GM19455 (cell line): ENCODE results near the gene ZNF579.
"Not testable (repeated sequence)": the region's sequence is repeated elsewhere in the genome, so short reads cannot be mapped to it uniquely, and the experiment has no call there.

ENCODE experiments used
- ATAC-seq: cut with Tn5 transposase; IDR thresholded peaks from one replicate; pipeline ENCODE4 v1.9.1; 2021; ENCODE audit not compliant: unreplicated experiment

ZNF579 gene

DNA sequence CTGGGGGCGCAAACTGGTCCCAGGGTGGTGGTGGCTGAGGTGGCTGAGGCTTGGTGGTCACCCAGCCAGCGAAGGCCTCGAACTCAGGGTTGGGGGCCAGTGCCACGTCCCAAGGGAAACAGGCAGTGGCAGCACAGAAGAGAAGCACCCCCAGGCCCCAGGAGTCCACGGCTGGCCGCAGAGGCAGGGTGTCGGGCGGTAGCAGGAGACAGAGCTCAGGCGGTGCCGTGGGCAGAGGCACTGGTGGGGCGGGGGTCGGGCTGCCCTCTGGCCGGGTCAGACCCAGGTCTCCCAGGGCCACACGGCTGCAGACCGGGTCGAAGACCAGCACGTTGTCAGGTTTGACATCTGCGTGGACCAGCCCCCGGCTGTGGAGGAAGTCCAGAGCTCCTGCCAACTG is 39.6 kb downstream of the ZNF579 start:
- ATAC-seq: no peak

- ATAC-seq: no peak
Observed at GRCh38 chr19:55540619-55541018, 40.0 kb downstream of the ZNF579 start.

GRCh38 chr19:55539090-55539984 is 41.3 kb downstream of the ZNF579 start:
- ATAC-seq: no peak

GRCh38 chr19:55538132-55538531 is 42.5 kb downstream of the ZNF579 start:
- ATAC-seq: no peak

- no peak for ATAC-seq
Observed at GRCh38 chr19:55537741-55538111, 42.9 kb downstream of the ZNF579 start.

DNA sequence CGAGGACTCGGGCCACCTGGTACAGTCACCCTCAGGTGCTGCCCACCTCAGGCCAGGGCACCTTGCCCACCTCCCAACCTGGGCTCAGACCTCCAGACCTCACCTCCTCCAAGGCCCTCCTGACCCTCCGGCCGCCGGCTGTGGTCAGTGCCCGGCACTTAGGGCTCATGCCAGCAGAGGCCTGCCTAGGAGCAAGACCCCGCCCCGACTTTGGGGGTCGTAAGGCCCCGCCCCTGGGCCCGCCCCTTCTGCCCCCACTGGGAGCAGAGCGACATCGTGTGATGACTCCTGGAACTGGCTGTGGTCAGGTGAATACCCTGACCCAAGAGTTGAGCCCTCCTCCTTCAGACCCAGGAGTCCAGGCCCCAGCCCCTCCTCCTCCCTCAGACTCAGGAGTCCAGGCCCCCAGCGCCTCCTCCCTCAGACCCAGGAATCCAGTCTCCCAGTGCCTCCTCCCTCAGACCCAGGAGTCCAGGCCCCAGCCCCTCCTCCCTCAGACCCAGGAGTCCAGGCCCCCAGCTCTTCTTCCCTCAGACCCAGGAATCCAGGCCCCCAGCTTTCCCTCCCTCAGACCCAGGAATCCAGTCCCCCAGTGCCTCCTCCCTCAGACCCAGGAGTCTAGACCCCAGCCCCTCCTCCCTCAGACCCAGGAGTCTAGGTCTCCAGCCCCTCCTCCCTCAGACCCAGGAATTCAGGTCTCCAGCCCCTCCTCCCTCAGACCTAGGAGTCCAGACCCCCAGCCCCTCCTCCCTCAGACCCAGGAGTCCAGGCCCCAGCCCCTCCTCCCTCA is 43.5 kb downstream of the ZNF579 start, which contains the start of gene SBK2:
Gene SBK2, minus strand, starts transcription at position 183 of the 790 bp plus-strand sequence. CDS start 839 bp downstream, outside the sequence.
- ATAC-seq: no peak

- ATAC-seq: no peak
Observed at GRCh38 chr19:55536366-55536765, 44.3 kb downstream of the ZNF579 start.

DNA sequence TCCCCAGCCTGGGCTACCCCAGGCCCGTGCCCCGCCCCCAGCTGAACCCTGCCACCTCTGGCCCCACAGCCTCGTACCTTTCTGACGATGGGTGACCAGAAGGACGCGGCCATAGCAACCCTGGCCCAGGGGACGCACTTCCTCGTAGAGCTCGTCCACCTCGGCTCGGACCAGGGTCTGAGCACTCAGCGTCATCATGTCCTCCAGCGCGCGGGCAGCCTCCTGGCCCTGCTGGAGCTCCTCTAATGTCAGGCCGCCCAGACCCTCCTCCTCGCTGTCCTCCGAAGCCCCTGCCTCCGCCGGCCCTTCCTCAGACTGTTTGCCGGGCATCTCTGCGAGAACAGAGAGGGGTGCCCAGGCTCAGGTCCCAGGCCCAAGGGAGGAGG is 44.7 kb downstream of the ZNF579 start:
- ATAC-seq: no peak

DNA sequence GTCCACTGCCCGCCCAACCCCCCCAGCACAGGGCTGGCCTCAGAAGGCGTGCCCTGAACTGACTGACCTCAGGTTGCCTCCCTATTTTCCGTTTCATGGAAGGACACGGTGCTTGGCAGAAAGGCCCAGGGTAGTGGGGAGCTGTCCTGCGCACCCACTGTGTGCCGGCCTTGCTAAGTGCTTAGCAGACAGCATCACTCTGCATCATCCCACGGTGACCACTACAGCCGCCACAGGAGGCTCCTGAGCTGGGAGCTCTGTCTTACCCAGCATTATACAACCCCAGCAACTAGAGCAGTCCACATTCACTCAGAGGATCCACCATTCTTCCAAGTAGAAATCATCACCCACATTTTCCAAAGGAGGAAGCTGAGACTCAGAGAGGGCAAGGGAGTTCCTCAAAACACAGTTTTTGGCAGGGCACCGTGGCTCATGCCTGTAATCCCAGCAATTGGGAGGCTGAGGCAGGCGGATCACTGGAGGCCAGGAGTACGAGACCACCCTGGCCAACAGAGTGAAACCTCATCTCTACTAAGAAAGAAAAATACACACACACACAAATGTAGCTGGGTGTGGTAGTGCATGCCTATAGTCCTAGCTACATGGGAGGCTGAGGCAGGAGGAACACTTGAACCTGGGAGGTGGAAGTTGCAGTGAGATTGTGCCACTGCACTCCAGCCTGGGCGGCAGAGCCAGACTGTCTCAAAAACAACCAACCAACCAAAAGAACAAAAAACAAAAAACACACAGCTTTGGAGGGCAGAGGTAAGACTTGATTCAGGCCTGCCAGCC is 45.3 kb downstream of the ZNF579 start:
- ATAC-seq: no peak

- ATAC-seq: not testable (repeated sequence)
Observed at GRCh38 chr19:55534280-55534679, 46.4 kb downstream of the ZNF579 start.

- ATAC-seq: no peak
Observed at GRCh38 chr19:55530996-55531395, 49.7 kb downstream of the ZNF579 start.

DNA sequence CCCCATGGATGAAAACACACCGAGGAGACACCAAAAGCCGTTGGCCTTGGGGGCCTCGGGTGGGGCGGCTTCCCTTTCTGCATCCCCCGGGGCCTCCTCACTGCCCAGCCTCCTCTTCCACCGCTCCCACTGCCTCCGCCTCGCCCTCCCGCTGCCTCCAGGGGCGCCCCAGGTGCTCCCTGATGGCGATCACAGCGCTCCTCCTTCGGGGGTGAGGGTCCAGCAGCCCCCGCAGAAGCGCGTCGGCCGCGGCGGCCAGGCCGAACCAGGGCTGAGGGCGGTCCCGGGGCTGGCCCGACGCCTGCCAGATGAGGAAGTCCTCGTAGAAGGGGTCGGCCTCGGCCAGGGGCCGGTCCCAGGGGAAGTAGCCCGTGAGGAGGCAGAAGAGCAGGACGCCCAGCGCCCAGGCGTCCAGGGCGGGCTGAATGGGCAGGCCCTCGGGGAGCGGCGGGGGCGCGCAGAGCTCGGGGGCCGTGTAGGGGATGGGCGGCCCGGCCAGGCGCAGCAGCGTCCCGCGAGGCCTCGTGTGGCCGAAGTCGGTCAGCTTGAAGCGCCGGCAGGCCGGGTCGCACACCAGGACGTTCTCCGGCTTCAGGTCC is 50.9 kb downstream of the ZNF579 start:
- no peak for ATAC-seq

GRCh38 chr19:55528030-55528803 is 52.4 kb downstream of the ZNF579 start:
- no peak for ATAC-seq

DNA sequence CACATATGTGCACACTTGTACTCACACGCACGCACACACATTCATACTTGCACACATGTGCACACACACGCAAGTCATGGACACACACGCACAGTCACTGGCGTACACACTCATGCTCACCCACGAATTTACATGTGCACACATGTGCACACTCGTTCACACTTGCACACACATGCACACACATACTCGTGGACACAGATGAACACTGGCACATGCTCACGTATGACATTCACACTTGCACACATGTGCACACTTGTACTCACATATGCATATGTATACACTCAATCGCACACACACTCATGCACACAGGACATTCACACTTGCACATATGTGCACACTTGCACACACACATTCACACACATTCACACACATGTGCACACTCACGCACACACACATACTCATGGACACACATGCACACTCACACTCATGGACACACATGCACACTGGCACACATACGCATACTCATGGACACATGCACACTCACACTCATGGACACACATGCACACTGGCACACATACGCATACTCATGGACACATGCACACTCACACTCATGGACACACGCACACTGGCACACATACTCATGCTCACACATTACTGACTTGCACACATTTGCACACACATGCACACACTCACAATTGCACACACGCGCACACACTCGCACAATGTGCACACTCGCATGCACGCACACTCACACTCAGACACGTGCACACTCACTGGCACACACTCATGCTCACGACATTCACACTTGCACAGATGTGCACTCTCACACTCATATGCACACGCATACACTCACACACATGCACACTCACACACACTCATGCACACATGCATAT is 53.2 kb downstream of the ZNF579 start:
- no peak for ATAC-seq
